GM21526 (cell line): ENCODE data around the gene LARGE2.

Source experiments
- ATAC-seq: cut with Tn5 transposase; IDR thresholded peaks from one replicate; pipeline ENCODE4 v1.9.1; 2021; ENCODE audit warnings: moderate library complexity; ENCODE audit not compliant: unreplicated experiment, low FRiP score

The LARGE2 gene

DNA sequence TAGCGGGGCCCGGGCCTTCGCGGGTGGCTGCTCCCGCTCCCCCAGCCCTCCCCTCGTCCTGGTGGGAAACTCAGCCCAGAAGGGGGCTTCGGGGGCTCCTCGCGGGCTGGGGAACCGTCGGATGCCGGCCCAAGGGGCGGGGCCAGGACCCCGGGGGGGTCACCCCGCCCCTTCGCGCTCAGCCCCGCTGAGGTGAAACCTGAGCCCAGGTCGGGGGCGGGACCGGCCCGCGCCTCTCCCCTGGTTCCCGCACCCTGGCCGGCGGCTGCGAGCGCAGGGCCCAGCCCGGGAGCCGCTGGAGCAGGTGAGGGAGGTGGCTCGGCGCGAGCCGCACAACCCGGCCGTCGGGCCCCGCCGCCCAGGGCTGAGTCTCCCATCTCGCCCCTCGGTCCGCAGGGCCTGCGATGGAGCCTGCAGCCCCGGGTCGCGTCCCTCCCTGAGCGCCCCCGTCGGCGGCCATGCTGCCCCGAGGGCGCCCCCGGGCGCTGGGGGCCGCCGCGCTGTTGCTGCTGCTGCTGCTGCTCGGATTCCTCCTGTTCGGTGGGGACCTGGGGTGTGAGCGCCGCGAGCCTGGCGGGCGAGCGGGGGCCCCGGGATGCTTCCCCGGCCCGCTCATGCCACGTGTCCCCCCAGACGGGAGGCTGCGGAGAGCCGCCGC lies at the start of gene LARGE2:
Gene LARGE2 (plus strand): TSS at position 232 of the 658 bp plus-strand sequence. CDS start 227 bp downstream, at position 459.
- no peak for ATAC-seq

DNA sequence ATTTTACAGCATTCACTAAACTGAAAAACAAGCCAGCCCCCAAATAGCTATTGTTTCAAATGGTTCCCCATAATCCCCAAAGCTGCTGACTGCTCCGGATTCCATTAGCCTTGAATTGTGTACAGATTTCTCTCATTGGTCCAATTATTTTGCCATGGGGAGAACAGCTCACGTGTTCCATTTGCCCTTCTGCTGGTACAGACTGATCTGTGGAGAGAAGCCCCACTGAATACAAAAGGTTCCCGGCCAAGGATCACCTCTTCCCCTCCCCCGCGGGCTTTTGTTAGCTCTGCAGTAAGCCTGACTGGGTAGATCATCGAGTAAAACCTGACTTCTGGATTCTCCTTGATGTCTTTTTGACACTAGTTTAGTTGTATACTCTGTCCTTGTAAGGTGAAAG lies 46.1 kb upstream of the LARGE2 start:
- no peak for ATAC-seq

DNA sequence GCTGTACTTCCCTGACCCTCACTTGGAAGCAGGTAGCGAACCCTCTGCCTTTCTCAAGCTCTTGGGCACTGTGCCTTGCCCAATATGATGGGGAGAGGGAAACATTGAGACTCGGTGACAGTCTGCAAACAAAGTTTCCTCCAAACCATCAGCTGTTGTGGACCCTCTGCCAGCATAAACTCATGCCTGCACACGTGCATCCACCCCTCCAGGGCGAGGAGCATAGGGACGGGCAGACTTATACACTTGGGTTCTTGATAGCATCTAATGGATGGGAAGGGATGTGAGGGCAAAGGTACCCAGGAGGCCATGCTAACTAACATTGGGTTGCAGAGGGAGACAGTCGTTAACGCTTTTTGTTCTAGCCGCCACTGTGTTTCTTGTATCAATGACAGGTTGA lies 45.2 kb upstream of the LARGE2 start:
- ATAC-seq: no peak

DNA sequence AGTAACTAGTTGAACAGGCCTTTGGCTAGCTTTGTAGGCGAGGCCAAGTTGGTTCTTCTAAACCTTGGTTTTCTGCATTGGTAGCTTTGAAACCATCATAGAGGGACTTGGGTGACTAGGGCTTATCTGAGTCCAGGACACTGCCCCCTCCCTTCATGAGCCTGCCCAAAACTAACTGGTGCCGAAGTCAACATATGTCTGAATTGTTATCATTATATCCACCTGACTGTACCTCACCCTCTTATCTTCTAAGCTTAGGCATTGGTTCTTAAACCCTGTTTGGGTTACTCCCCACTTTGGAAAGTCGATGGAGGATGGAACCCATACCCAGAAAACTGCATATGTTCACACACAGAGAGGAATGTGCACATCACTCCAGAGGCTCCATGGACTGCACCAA lies 44.6 kb upstream of the LARGE2 start:
- ATAC-seq: no peak

DNA sequence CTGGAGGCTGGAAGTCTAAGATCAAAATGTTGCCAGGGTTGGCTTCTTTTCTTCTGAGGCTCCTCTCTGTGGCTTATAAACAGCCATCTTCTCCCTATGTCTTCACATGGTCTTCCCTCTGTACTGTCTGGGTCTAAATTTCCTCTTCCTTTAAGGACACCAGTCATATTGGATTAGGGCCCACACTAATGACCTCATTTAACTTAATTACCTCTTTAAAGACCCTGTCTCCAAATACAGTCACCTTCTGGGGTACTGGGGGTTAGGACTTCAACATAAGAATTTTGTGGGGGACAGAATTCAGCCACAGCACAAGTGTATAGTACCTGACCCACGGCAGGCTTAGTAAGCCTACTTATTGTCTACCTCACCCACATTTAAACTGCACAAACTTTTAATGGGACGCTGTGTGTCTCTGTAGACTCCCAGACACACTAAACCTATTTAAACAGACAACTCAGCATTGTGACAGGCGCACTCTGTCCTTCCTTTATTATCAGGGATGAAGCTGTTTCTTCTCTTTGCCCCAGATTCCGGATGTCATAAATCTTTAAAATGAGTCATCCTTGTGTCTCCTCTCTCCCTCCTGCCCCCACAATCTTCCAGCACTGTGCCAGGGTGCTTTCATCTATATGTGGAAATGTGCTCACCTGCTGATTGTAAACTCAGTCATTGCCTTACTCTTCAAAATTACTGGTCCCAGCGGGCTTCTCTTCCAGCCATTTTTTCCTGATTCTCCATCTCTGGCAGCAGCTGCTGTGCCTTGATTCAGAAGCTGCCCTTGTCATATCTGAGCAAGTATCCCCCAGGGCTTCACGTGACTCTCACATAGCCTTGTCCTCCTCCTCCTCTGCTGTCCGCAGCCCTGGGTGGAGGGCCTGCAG lies 42.4 kb upstream of the LARGE2 start:
- no peak for ATAC-seq

DNA sequence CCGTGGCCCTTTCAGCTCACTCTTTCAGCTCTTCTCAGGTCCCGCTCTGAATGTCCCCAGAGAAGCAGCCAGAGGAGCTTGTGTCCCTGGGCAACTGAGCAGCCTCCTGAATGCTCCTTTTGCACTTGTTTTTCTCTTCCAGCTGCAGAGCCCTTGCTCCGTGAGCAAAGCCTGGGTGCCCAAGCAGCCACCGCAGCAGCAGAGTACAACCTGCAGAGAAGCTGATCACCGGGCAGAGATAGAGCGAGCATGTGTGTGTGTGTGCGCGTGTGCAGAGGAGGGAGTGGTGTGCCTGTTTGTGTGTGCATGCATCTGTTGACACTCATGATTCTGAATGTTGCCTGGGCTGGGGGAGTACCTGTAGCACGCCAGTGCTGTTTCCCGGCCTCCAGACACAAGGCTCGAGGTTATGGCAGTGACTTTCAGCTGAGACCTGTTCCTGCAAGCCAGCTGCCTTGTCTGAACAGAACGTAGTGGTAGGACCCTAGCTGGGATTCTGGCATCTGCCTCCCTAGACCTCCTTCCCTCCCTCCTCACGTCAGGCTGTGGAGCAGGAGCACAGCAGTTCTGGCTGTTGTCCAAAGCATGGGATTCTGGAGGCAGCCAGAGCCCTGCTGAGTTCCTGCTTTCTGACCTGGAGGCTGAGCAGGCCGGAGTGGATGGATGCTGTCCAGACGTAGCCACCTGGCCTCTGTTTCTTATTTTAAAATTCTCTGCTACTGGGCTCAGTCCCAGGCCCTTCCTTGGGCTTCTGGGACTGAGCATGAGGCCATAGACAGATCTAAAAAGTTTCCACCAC lies 41.5 kb upstream of the LARGE2 start:
- no peak for ATAC-seq

DNA sequence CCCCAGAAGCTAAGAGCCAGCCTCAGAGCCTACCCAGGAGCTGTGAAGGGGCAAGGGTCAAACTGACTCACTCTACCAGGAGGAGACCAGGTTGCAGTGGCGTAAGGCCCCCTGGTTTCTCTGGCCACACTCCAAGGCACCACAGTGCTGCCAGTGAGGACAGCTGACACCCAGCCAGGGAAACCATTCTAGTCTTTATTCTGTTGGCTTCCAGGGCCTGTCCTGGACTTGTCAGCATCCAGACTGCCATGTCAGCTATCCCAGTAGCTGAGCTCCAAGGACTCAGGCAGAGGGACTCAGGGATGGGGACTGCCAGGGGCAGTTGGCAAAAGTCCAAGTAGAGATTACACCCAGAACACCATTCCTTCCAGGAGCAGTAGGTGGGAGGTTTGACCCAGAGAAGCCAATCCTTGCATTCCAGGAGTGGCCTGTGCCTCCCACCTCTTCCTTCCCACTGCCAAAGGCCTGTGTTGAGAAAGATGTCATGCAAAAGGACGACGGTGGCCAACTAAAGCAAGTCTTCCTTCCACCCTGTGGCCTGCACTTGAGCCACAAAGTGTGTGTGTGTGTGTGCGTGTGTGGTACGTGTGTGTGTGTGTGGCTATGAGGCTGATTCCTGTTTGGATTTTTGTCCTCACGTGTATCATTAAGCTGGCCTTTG lies 40.6 kb upstream of the LARGE2 start:
- no peak for ATAC-seq

DNA sequence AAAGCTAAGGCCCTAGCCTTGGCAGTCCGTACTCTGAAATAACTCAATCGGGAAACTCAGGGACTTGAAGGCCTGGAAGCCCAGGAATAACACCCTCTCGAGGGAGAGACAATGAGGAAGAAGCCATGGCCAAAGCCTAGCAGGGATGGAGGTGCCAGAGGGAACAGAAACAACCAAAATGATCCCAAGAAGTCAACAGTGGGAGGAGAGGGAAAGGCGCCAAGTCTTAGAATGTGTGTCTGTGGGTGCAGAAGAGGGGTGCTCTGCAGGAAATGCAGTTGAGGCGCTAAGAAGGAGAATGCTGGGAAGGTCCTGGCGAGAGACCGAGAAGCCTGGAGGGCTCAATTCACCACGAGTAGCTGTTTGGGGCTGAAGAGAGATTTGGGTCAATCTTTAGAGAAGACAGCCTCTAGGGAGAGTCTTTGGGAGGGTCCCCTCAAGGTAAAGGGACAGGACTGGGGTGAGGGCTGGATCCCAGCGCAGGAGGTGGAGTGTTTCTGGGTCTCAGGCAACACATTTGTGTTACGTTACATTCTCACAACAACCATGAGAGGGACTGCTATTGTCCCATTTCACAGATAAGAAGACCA lies 37.8 kb upstream of the LARGE2 start:
- no peak for ATAC-seq

DNA sequence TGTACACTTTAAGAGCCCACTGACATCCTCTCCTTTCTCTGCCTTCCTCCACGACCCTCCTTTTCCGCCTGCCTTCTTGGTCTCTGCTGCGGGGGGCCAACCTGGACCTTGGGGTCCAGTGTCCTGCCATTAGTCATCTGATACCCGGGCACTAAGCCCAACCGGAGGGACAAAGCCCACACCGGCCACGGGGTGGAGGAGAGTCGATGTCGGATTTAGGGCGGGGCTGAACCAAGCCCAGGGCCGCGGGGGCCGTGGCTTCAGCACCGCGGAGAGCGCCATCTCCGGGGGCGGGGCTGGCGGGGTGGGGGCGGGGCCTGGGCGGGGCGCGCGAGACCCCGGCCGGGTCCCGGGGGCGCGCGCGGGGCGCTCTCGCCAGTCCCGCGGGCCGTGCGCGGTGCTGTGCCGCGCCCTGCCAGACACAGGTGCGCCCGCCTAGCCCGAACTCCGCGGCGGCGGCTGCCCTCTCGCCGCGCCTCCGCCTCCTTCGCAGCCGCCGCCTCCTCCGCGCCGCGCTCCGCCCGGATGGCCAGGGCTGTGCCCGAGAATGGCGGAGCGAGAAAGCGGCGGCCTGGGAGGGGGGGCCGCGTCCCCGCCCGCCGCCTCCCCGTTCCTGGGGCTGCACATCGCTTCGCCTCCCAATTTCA lies 37.1 kb upstream of the LARGE2 start, which contains the start of gene MAPK8IP1:
Gene MAPK8IP1 (plus strand): TSS at position 378 of the 647 bp plus-strand sequence. CDS start 170 bp downstream, at position 548.
- ATAC-seq: no peak

DNA sequence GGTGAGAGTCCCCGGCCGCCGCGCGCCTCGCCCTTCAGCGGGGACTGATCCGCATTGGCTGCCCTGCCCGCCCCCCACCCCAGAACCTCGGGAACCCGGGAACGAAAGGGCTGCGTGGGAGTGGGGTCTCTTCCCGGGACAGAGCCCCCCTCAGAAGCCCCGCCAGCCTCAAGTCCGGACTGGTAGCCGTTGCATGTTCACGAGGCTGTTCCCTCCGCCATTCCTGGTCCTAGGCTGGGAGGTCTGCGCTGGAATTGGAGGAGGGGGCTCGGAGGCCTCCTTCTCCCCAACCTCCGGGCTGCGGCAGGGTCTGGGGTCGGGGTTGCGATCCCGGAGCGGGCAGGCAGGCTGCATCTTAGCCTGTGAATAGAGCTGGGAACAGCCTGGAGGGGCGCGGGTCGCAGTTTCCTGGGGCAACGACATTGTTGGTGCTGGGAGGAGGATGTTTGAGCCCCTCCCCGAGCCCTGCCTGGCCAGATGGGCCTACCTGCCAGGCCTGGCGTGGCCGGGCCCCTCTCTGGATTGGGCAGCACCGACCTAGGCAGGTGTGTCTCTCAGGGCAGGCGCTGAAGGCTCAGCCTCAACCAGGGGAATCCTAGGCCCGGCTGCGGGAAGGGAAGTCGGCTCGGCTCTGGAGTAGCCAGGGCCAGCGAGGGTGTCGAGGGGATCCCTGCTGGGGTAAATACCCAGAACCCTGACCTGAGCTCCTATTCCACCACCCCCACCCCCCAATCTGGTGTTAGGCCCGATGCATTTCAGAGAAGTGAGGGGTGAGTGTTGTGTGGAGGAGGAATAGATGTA lies 36.3 kb upstream of the LARGE2 start:
- ATAC-seq: no peak

DNA sequence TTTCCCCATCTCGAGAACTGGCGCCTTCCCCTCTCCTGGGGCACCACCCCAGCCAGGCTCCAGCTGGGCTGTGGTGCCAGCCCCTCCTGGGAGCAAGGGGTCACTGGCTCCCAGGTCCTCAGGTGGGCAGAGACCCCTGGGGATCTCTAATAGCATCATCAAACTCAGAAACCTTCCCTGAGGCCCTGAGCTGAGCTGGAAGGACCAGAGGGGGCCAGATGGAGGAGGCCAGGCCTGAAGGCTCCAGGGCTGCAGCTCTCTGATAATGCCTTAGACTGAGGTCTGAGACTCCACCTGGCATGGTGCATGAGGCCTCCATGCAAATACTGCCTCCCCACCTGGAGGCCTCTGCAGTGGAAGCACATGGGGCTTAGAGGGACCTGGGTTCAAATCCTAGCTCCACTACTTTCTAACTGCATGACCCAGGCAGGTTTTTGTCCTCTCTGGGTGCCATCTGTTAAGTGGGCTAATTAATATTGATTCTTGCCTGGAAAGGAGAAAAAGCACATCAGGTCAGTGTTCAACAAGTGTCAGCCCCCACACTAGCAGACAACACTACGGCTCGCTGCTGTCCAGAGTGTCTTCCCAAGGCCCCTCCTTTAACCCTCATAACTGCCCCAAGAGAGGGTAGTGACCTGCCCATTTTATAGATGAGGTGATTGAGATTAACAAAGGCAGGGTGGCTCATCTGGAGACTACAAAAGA lies 35.5 kb upstream of the LARGE2 start:
- ATAC-seq: no peak

DNA sequence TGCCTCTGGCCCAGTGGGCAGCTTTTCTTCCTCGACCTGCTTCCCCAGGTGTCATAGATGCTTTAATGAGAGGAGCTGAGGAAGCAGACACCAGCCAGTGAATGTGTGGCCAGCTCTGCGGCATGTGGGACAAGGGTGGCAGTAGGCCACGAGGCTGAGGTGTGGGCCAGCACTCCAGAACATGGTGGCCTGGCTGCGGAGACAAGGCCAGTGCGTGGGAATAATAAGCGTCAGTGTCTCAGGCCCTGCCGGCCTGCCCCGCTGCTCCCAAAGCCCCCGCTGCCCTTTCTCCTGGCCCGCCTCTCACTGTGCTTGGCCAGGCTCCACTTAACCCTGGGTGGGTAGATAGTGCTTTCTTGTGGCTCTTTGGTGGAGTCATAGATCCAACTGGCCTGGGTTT lies 34.9 kb upstream of the LARGE2 start:
- no peak for ATAC-seq

DNA sequence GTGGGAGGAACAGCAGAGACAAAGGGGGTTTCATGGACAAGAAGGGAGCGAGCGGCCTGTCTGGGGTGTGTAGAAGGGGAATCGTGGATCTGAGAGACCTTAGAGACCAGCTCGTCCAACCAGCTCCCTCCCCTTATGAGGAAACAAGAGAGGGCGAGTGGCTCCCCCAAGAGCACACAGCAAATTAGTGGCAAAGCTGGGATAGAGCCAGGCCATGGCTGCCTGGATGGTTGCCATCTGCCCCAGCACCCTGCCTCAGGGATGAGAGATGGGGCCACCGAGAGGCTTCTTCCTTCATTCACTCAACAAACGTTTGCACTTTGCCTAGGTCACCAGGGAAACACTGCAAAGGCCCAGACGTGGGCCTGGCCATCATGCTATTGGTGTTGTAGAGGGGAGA lies 32.9 kb upstream of the LARGE2 start:
- ATAC-seq: no peak

DNA sequence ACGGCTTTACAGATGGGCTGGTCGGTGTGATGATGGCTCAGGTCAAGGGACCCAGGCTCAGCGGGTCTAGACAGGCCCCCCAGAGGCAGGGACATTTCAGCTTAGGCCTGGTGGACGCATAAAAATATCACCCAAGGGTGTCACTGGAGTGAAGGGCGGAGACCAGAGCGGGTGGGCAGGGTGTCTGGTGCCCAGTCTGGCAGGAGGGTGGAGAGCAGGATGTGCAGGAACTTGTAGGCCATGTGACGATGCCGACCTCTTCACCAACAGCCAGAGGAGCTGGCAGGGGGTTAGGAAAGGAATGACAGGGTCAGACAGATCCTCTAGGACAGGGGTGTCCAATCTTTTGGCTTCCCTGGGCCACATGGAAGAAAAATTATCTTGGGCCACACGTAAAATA lies 32.5 kb upstream of the LARGE2 start:
- ATAC-seq: no peak

DNA sequence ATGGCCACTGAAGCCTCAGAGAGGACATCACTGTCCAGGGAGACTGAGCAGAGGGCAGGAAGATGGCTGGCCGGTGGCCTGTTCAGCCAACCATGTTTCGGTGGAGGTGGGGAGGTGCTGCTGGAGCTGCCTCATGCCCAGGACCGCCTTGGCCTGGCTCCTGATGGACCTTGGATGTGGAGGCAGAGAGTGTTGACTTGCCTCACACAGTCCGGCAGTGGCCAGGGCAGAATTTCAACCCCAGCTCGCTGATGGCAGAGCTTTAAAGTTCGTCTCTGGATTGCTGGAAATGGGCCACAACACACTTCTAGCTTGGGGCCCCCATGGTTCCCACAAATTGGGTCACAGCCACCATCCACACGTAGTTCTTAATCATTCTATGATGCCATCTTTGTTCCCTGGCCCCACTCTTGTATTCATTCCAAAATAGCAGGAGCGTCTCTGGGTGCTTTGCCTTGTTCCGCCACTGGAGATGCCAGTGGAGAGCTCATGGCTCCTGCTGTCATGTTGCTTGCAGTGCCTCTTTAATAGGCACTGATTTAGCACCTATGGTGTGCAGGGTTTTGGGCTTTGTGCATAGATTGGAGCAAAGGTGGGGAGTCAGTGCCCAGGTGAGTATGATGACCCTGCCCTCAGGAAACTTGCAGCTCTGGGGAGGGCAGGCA lies 31.4 kb upstream of the LARGE2 start:
- ATAC-seq: no peak

DNA sequence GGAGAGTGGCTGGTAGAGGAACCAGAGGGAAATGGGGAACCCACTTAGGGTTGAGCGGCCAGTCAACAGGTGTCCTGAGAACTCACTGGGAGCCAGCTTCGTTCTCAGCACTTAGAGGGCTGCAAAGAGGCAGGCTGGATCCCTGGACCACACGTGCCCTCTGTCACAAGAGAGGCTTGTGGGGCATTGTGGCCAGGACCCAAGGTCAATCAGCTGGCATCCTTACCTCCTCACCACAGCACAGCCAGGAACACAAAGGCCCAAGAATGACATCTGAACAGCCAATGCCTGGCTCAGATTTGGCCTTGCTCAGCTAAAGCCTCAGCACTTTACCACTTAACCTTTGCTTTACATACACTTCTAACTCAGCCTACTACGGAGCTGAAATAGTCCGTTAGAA lies 29.6 kb upstream of the LARGE2 start:
- ATAC-seq: no peak

DNA sequence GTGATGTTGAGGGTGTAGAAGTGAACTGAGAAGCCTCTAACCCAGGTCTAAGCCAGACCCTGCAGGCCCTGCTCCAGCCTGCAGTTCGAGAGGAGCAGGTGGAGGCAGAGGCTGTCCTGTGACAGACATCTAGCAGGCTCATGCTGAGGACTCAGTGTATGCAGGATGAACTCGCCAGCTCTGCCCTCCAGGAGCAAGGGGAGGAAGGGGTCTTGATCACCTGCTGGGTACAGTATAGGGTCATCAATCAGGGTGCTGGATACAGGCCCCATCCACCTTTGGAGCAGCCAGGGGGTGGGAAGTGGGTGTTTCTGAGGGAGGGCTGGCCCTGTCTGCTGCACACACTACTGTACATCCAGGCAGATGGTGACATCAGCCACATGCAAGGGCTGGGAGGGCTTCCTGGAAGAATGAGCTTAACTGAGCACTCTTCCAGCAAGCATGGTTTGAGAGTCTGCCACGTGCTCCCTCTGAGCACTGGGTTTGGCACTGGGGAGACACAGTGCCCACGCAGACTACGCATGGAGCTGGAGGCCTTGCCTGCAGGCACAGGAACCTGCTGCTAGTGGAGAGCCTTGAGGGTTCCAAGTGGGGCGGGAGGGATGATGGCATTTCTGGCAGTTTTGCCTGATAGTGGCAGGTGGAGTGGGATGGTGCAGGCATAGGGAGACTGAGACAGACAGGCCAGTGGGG lies 27.8 kb upstream of the LARGE2 start:
- no peak for ATAC-seq
